GM18498 (cell line): Measurements from ENCODE around the gene RGS17.
"Not testable (repeated sequence)": the region's sequence is repeated elsewhere in the genome, so short reads cannot be mapped to it uniquely, and the experiment has no call there.

Experiments
- ATAC-seq: cut with Tn5 transposase; IDR thresholded peaks from one replicate; pipeline ENCODE4 v1.9.1; 2021; ENCODE audit warnings: mild to moderate bottlenecking, moderate library complexity; ENCODE audit not compliant: unreplicated experiment

The RGS17 gene, protein sequence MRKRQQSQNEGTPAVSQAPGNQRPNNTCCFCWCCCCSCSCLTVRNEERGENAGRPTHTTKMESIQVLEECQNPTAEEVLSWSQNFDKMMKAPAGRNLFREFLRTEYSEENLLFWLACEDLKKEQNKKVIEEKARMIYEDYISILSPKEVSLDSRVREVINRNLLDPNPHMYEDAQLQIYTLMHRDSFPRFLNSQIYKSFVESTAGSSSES

DNA sequence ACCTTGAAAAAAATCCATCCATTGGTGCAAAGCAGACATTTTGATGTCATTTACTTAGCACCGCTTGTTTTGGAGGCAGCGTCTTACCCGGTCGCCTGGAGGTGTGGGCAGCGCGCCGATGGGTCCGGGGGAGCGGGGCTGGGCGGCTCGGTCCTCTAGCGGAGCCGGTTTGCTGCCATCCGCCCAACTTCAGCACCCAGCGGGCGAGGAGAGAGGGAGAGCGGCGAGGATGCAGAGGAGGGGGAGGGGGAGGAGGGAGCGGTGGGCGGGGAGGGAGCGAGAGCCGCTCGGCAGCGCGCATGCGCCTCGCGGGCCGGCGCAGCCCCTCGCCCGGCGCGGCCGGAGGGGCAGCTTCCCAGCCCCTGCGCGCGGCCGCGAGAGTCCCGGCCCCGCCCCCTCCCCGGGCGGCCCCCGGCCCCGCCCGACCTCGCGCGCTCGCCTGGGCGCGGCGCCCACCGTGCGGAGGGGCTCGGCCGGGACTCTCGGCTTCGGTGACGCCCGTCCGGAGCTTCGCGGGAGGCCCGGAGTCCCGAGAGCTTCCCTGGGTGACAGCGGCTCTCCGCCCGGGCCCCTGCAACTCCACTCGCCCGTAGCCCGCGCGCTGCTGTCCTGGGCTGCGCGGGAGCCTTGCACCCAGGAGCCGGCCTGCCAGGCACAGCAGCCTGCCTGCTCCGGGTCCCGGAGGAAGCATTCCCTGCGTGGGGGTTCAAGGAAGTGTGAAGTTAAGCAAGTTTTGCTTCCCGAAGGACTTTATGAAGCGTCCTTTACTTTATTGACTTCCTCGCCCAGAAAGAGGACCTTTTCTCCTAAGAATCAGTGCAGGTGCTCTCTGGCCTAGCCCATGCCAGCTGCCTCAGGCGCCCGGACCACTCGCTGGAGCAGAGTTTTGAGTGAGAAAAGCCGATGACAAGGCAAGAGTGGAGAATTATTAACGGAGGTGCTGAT, at the start of gene RGS17:
Gene RGS17 (minus strand): TSS at position 246 of the 945 bp plus-strand sequence. CDS start 87,264 bp downstream, outside the sequence.
- ATAC-seq: peak; percentile 70

DNA sequence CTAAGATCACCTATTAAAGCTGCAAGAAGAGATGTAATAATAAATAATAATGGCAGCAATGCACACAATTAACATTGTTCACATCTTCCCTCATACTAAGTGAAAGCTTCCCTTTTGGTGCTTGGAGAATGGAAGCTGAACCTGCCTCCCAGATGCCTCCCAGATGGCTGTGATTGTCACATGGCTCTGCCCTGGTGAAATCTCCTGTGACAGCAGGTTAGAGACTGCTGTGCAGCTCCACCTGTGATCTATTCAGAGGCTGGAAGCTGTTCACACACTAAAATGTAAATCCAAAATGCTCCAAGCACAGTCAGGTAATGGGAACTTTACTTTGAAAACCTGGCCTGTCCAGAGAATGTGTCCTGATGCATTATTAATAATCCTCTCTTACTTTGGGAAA, 41.7 kb upstream of the RGS17 start:
- no peak for ATAC-seq

DNA sequence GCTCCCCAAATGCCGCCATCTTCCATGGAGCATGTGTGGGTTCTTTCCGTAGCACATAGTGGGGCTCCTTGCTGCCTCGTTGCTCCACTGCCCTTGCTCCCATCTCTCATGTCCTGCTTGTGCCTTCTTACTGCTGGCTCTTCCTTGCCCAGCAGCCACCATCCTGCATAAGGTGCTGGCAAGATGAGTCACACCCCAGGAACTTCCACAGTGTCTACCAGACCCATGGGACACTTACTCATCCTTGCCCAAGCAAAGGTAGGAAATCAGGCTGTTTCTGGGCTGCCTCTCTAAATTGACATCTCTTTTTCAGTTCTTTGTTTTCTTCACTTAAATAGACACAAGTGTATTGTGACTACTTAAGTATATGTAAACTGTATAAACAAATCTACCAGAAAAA, 39.4 kb upstream of the RGS17 start:
- no peak for ATAC-seq

DNA sequence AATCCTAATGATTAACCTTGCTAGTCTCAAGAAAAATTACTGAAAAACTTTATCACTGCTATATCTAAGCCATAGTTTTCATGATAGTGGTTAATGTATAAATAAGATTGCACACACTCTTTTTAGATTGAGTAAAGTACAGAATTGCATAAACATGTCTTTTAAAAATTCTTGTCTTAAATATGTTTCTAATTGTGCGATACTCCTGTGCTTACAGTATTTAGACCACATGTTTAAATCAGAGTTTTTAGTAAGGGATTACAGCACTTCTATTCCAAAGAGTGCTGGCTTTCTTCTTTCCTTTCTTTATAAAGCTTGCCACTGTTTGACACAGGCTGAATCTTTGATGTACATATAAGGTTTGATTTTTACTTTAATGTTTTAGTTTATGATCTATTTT, 36.8 kb upstream of the RGS17 start:
- ATAC-seq: no peak

DNA sequence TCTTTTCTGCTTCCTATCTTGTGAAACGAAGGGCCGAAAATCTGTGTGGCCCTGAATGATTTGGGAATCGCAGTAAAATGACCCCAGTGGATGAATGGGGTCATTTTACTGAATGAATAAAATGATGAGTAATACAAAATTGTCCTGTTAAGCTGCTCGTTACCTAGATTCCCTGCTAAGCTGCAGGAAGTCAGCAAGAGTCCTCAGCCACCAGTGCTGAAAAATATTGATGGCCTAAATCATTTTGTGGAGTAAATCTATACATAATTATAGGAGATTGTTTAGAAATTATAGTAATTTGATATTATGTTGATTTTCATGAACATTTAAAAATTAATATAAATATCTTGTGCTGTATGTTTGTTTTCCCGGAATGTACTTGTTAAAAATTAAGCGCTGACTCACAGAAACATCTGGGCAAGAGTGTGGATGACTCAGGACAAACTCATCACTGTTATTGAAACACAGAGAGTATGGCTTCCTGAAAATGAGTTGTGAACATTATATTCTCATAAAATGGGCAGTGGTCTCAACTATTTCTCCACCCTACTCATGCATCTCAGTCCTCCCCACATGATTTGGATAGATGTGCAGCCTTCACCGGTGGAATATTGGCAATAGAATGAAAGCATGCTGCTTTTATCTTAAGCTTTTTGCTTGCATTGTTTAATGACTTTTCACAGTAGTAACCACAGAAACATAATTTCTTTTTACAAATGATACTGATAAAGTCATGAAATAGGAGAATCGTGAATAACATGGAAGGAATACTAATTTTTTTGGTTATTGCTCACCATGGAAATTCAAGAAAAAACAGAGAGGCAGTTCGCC, 36.2 kb upstream of the RGS17 start:
- no peak for ATAC-seq

DNA sequence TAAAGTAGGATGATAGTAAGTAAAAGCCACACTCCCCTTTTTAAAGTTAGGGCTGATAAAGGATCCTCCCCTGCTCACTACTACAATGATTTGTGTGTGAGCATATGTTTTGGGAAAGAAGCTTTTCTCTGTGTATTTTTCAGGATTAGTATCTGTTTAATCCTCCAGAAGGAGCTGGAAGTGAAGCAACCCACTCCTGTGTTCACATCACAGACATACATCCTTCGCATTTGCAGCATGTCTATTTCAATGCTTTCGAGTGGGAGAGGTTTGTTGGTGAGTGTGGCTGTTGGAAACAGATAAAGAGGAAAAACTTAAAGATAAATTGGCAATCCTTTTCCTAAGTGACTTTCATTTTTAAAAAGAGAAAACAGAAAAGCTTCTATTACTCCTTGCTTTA, 31.6 kb upstream of the RGS17 start:
- ATAC-seq: no peak

DNA sequence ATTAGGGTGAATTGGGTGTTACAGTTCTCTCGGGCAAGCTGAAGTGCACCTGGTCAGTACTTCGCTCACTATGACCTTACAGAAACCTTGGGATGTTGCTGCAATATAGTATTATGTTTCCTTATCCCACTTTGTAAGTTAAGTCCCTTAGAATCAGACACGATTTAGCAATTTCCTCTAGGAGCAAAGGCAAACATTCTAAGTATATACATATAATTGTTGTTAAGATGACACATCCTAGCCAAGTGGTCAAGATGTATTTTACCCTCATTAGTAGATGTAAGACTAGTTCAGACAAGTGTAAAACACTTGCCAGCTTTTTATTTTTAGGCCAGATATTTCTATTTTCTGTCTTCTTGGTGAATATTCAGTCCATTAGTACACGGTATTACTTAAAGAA, 31.1 kb upstream of the RGS17 start:
- ATAC-seq: no peak

DNA sequence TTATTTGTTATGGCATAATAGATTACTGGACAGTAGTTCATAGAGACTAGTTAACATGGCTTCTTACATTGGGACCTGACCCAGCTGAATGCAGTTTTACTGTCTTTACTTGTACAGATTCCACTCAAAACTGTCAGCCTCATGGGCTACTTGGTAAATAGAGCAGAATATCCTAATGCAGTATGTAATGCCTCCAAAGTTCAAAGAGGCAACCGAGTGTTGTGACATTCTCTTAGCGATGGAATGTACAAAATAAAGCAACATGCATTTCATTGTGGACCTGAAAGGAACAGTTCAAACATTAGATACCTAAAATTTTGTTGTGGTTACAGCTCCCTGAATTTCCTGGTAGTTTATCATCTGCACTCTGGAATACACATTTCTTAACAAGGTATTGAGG, 29.1 kb upstream of the RGS17 start:
- no peak for ATAC-seq

DNA sequence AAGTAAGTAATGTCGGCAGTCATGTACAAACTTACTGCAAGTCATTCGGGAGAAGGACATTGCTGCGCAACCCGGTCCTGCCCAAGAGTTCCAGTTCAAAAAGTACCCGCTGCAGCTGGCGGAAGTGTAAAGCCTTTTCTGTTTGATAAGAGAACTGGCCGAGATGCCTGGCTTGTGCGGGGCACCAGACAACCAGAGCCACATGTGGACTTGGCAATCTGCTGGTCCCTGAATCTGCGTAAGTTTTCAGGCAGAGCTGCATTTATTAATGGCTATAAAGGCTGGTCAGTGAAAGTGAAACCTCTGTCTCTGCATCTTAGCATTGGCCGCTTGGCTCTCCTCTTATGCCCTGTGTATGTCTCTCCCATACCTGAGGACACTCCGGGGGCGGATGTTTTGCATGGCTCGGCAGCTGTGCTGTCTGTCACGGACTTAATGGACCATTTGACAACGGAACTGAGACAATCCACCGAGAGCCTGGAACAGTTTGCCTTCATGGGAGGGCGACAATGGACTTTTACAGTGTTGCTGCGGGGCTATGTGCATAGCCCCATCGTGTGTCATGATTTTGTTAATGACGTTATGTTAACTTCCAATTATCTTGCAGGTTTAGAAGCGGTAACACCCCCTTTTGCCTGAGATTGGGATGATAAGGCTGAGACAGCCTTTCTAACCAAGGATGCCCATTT, 19.8 kb upstream of the RGS17 start:
- no peak for ATAC-seq

DNA sequence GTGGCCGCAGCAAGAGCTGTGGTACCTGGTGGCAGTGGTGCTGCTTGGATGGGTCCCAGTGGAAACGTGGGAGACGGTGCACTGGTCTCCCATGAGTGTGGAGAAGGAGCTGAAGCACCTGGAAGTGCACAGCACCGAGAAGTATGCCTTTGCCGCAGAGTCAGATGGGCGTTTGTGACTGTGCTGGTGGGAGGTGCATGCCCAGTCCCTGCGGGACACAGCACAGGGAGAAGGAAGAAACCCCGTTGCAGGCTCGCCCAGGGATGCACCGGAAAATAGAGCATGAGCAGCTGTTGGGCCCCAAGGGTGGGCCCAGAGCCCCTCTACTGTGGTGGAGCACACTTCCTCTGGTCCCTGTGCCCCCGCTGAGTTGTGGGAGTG, 19.3 kb upstream of the RGS17 start:
- no peak for ATAC-seq

DNA sequence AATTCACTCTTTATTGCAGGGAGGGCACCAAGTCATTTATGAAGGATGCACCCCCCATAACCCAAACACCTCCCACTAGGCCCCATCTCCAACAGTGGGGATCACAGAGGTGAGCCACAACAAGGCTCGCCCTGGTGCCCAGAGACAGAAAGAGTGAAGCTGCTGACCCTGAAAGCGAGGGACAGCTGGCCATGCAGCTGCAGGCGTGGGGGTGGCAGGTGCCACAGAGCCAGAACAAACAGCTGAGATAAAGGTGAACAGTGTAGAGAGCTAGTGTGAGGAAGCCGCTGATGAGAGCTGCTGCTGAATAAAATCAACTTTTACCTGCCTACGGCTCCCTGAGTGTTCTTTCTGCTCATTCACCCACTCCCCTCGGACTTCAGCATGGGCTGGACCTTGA, 18.8 kb upstream of the RGS17 start:
- ATAC-seq: no peak

DNA sequence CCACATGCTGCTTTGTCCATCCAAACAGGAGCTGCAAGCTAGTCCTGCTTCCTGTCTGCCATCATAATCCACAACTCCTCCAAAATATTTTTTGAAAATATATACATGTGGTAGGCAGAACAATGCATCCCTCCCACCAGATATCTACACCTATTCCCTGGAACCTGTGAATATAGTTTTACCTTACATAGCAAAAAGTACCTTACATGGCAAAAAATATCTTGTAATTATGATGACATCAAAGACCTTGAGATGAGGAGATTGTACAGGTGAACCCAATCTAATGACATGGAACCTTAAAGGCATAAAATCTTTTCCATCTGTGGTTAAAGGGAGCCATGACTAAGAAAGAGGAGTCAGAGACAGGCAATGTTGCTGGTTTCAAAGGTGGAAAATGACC, 15.3 kb upstream of the RGS17 start:
- no peak for ATAC-seq

DNA sequence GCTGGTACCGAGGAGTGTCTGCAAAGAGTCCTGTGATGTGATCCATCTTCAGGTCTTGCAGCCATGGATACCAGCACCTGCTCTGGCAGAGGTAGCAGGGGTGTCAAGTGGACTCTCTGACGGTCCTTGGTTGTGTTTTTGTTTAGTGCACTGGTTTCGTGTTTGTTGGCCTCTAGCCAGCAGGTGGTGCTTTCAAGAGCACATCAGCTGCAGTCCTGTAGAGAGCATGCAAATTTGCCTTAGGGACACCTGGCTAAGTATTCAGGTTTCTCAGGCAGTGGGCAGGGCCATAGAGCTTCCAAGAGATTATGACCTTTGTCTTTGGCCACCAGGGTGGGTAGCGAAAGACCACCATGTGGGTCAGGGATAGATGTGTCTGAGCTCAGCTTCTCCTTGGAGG, 14.5 kb upstream of the RGS17 start:
- no peak for ATAC-seq

DNA sequence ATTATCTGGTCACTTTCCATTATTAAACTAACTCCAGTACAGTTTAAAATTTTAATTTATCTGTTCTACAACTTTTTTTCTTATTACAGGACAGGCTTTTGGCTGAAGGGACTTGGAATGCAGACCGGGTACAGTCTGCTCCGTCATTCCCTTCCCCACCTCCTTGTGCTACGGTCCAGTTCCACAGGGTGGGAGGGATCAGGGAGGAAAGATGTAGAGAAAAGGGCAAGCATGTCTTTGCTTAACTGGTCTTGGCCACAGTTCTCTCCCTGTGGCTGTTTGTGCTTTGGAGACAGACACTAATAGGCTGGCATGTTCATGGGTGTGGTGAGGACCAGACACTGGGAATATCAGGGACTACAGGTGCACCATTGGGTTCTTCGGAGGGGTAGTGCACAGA, 12.1 kb upstream of the RGS17 start:
- ATAC-seq: no peak

DNA sequence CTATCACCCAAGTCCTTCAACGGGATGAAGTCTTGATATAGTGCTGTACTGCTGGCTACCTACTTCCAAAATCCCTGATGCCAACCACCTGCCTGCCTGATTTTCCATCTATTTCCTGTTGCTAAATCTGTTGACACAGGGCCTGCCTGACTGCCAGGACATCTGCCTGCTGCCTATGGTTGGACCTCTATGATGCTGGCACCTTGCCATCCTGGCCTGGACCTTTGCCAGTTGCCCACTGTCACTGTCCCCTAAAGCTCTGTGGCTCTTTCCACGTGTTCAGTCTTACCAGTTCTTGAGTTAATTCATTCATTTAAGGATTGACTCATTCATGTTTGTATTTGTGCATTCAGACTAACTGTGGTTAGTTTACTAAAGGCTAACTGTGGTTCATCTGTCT, 9.2 kb upstream of the RGS17 start:
- ATAC-seq: no peak

DNA sequence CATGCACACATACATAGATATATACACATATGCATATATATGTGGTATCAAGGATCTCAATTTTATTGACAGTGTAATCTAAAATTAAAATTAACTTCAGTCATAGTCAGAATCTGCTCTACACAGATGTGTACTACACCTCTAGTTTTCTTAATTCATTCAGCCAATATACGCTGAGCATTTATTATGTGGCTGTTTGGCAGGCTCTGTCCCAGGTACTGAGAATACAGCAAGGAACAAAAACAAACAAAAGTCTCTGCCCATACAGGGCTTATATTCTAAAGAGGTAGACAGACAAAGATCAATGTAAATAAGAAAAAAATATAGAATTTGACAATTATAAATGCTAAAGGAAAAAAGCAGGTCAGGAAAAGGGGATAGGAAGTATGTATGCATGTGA, 7.8 kb upstream of the RGS17 start:
- ATAC-seq: no peak

DNA sequence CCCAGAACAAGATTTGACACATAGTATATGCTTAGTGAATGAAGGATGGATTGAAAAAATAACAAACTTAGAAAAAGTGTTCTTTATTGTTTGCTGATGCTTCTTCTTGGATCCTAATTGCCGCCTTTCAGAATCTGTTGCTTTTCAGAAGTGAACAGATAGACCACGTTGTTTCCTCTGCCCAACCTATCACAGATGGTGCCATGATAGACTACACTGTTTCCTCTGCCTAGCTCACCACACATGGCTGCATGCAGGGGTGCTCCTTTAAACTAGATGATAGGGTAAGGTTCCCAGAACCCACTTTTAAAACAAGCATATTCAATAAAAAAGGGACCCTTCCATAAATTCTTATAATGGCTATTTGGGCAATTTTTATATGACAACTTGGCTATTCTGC, 4.6 kb upstream of the RGS17 start:
- ATAC-seq: no peak

DNA sequence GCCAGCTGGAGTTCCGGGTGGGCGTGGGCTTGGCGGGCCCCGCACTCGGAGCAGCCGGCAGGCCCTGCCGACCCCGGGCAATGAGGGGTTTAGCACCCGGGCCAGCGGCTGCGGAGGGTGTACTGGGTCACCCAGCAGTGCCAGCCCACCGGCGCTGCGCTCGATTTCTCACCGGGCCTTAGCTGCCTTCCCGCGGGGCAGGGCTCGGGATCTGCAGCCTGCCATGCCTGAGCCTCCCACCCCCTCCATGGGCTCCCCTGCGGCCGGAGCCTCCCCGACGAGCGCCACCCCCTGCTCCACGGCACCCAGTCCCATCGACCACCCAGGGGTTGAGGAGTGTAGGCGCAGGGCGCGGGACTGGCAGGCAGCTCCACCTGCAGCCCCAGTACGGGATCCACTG, 2.6 kb upstream of the RGS17 start:
- not testable (repeated sequence) for ATAC-seq

DNA sequence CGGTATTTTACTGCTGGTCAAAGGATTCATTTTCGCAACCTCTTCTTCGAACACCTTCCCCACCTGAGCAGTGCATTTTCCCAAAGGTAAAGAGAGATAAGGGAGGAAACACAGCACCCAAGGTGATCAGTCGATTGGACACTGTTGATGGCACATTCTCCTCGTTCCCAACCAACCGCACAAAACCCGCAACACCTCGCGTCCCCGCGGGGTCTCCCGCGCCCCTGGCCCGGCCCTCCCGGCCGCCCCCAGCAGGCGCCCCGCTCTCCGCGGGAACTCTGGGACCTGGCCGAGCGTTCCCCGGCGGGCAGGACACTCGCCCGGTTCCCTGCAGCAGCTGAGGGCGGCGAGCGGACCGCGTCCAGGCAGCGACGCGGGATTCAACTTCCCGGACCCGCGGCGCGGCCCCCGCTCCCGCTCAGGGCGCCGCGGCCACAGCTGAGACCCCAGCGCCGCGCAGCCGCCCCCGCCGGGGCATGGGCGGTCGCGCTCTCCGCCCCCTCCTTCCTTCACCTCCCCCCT, 506 bp downstream of the RGS17 start:
- ATAC-seq: peak; percentile 10

DNA sequence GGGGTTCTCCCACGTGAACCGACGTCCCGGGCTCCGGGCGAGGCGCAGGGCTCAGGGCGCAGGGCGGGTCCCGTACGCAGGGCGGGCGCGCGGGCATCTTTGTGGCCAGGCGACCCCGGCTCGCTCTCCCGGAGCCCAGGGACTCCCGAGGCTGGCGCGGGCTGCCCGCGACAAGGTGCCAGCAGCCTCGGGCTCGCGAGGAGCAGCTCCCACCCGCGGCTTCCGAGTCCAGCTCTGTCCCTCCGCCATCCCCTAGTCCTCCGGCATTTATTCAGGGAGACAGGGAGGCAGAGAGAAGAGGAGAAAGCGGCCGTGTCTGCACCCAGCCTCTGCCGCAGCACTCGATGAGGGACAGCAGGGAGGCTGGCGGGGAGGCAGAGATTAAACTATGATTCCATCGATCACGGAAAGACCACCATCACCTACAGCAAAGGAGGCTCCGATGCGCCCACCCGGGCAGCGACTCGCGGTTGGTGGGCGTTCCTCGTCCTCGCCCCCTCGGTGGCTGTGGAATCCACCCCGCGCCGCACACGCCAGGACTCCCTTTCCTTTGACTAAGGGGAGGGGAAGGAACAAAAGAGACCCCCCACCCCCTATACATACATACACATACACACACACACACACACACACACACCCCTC, 1.1 kb downstream of the RGS17 start:
- no peak for ATAC-seq
